Measurements from ENCODE around the gene GLB1L2.

DNA sequence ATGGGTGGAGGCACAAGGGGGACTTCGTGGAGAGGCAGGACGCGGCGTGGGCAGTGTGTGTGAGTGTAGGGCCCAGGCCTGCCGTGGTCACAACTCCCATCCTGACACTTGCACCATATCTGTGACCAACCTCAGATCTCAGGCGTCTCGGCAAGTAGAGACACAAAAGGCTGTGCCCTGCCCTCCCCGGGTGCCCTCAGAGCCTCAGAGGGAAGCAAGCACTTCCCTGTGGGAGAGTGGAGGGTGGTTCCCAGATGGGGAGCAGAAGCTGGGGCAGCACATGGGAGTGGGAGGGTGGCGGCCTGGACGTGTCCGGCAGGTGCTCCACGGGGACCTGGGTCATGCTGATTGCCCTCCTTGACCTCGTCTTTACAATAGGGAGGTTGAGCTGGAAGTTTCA, 59.9 kb downstream of the GLB1L2 start:
- TF ChIP-seq POLR2A (IDR thresholded peaks at IDR 0.05), result no peak
- TF ChIP-seq, protein P1, sequence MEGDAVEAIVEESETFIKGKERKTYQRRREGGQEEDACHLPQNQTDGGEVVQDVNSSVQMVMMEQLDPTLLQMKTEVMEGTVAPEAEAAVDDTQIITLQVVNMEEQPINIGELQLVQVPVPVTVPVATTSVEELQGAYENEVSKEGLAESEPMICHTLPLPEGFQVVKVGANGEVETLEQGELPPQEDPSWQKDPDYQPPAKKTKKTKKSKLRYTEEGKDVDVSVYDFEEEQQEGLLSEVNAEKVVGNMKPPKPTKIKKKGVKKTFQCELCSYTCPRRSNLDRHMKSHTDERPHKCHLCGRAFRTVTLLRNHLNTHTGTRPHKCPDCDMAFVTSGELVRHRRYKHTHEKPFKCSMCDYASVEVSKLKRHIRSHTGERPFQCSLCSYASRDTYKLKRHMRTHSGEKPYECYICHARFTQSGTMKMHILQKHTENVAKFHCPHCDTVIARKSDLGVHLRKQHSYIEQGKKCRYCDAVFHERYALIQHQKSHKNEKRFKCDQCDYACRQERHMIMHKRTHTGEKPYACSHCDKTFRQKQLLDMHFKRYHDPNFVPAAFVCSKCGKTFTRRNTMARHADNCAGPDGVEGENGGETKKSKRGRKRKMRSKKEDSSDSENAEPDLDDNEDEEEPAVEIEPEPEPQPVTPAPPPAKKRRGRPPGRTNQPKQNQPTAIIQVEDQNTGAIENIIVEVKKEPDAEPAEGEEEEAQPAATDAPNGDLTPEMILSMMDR (IDR thresholded peaks at IDR 0.05), result no peak
- TF ChIP-seq POLR2AphosphoS5 (IDR thresholded peaks at IDR 0.05), result no peak

Data from prostate gland (tissue), 2 donors.